SK-N-SH treated with all-trans-retinoic acid at 6 μM for 48 hours (cell line): ENCODE data around the gene CELF4.

Source experiments
- ATAC-seq: fragments of 200-7000 bp; cut with Tn5 transposase; 3 replicates; pipeline ENCODE4 v1.9.1; 2020; ENCODE audit warnings: mild to moderate bottlenecking, moderate library complexity
- ARNTL ChIP-seq: fragments of 450-650 bp; formaldehyde crosslinking; IDR thresholded peaks from 2 replicates; pipeline ENCODE4 v1.5.0; 2020; ENCODE audit warnings: low read depth, mild to moderate bottlenecking, moderate library complexity, borderline replicate concordance
- BACH2 ChIP-seq: fragments of 250-450 bp; sonication (Bioruptor Pico); IDR thresholded peaks from 2 replicates; pipeline ENCODE4 v1.9.0; 2021; ENCODE audit warnings: mild to moderate bottlenecking, borderline replicate concordance
- CSDC2 ChIP-seq: fragments of 250-450 bp; sonication (Bioruptor Pico); IDR thresholded peaks from 2 replicates; pipeline ENCODE4 v1.5.0; 2020; ENCODE audit warnings: mild to moderate bottlenecking, moderate library complexity
- CSRNP3 ChIP-seq: fragments of 250-450 bp; sonication (Bioruptor Pico); IDR thresholded peaks from 2 replicates; pipeline ENCODE4 v1.5.1; 2021; ENCODE audit warnings: mild to moderate bottlenecking, moderate library complexity
- ESRRG ChIP-seq: fragments of 250-450 bp; sonication (Bioruptor Pico); IDR thresholded peaks from 2 replicates; pipeline ENCODE4 v1.6.1; 2021; ENCODE audit warnings: mild to moderate bottlenecking
- GLIS3 ChIP-seq: fragments of 250-450 bp; sonication (Bioruptor Pico); IDR thresholded peaks from 2 replicates; pipeline ENCODE4 v1.5.0; 2020; ENCODE audit warnings: mild to moderate bottlenecking, moderate library complexity
- ISL1 ChIP-seq: fragments of 250-450 bp; sonication (Bioruptor Pico); IDR thresholded peaks from 2 replicates; pipeline ENCODE4 v2.1.2; 2022; ENCODE audit warnings: mild to moderate bottlenecking, moderate library complexity
- OSR1 ChIP-seq: fragments of 250-450 bp; sonication (Bioruptor Pico); IDR thresholded peaks from 2 replicates; pipeline ENCODE4 v1.8.0; 2022; ENCODE audit warnings: moderate library complexity, mild to moderate bottlenecking, inconsistent platforms
- SNAI2 ChIP-seq: fragments of 250-450 bp; sonication (Bioruptor Pico); IDR thresholded peaks from 2 replicates; pipeline ENCODE4 v1.5.0; 2020; ENCODE audit warnings: mild to moderate bottlenecking, moderate library complexity
- TOX ChIP-seq: fragments of 250-450 bp; sonication (Bioruptor Pico); IDR thresholded peaks from 2 replicates; pipeline ENCODE4 v1.8.0; 2021; ENCODE audit warnings: mild to moderate bottlenecking, moderate library complexity, borderline replicate concordance
- TSHZ2 ChIP-seq: fragments of 250-450 bp; sonication (Bioruptor Pico); IDR thresholded peaks from 2 replicates; pipeline ENCODE4 v1.5.0; 2020; ENCODE audit warnings: mild to moderate bottlenecking, moderate library complexity
- ZC3H10 ChIP-seq: fragments of 250-450 bp; sonication (Bioruptor Pico); IDR thresholded peaks from 2 replicates; pipeline ENCODE4 v1.5.1; 2021; ENCODE audit warnings: mild to moderate bottlenecking, moderate library complexity
- ZFP3 ChIP-seq: fragments of 250-450 bp; sonication (Bioruptor Pico); IDR thresholded peaks from 2 replicates; pipeline ENCODE4 v1.5.0; 2020; ENCODE audit warnings: mild to moderate bottlenecking, moderate library complexity
- ZFP30 ChIP-seq: fragments of 450-650 bp; formaldehyde crosslinking; IDR thresholded peaks from 2 replicates; pipeline ENCODE4 v1.5.0; 2022; ENCODE audit warnings: mild to moderate bottlenecking, moderate library complexity
- ZNF70 ChIP-seq: fragments of 450-650 bp; formaldehyde crosslinking; IDR thresholded peaks from 2 replicates; pipeline ENCODE4 v1.5.0; 2020; ENCODE audit warnings: mild to moderate bottlenecking, moderate library complexity
- ZNF8 ChIP-seq: fragments of 450-650 bp; formaldehyde crosslinking; IDR thresholded peaks from 2 replicates; pipeline ENCODE4 v1.5.0; 2020; ENCODE audit warnings: mild to moderate bottlenecking, moderate library complexity
- TF ChIP-seq, protein P1 (sequence below): fragments of 250-450 bp; sonication (Bioruptor Pico); IDR thresholded peaks from 2 replicates; pipeline ENCODE4 v1.8.0; 2020; ENCODE audit warnings: mild to moderate bottlenecking, moderate library complexity, borderline replicate concordance

Gene CELF4

DNA sequence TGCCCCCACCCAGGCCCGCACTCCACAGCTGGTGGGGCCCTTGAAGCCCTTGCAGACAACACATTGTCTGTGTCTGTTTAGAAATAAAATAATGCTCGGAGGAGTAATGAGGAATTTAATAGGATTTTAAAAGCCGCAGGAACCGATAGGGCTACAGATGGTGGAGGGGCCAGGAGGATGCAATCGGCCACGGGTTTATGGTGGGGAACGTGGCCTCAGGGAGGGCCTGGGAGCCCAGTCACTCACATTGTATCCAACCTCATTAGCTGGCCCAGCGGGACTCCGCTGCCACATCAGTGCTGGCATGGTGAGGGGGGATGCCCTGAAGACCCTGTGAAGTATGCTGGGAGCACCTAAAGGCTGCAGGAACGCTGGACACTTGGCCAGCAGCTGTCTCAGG is 252.0 kb downstream of the CELF4 start:
- TF ChIP-seq BACH2 (CRISPR knock-in tag) (no peak), ESRRG (CRISPR knock-in tag) (no peak), ZFP3 (CRISPR knock-in tag) (no peak), ZNF8 (CRISPR knock-in tag) (no peak), ISL1 (no peak), CSDC2 (CRISPR knock-in tag) (no peak), SNAI2 (no peak), CSRNP3 (CRISPR knock-in tag) (no peak)
- TF ChIP-seq, protein P1, sequence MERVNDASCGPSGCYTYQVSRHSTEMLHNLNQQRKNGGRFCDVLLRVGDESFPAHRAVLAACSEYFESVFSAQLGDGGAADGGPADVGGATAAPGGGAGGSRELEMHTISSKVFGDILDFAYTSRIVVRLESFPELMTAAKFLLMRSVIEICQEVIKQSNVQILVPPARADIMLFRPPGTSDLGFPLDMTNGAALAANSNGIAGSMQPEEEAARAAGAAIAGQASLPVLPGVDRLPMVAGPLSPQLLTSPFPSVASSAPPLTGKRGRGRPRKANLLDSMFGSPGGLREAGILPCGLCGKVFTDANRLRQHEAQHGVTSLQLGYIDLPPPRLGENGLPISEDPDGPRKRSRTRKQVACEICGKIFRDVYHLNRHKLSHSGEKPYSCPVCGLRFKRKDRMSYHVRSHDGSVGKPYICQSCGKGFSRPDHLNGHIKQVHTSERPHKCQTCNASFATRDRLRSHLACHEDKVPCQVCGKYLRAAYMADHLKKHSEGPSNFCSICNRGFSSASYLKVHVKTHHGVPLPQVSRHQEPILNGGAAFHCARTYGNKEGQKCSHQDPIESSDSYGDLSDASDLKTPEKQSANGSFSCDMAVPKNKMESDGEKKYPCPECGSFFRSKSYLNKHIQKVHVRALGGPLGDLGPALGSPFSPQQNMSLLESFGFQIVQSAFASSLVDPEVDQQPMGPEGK (CRISPR knock-in tag): no peak
- TF ChIP-seq, all 23 proteins: peak for 0
- no peak for ATAC-seq

DNA sequence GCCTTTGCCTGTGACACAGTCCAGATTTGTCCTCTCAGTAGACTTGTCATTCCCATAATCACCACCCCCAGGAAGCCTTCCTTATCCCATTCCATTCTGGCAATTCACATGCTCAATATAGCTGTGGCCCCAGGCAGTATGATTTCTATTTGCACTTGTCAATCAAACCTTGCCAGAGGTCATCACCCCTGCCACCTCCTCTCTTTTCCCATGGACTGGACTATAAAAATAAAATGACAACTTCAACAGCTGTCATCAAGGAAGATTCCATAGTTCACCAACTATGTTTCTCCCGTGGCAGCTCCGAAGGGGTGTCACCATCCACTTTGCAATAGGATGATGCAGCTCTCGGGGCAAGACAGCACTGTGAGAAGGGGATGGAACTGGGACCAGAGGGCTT is 255.7 kb downstream of the CELF4 start:
- no peak for ATAC-seq
- TF ChIP-seq ZC3H10 (CRISPR knock-in tag) (no peak), ESRRG (CRISPR knock-in tag) (no peak), BACH2 (CRISPR knock-in tag) (no peak), TOX (no peak), CSRNP3 (CRISPR knock-in tag) (no peak), CSDC2 (CRISPR knock-in tag) (no peak), ARNTL (CRISPR knock-in tag) (no peak), OSR1 (CRISPR knock-in tag) (no peak), SNAI2 (no peak)
- TF ChIP-seq, protein P1 (CRISPR knock-in tag): no peak
- TF ChIP-seq, all 23 proteins: peak for 0

GRCh38 chr18:37309059-37309458 is 256.5 kb downstream of the CELF4 start:
- TF ChIP-seq ZFP3 (CRISPR knock-in tag): no peak
- no peak for TF ChIP-seq ZNF70 (CRISPR knock-in tag)
- TF ChIP-seq ZC3H10 (CRISPR knock-in tag): no peak
- TF ChIP-seq ZFP30 (CRISPR knock-in tag): no peak
- ATAC-seq: no peak

GRCh38 chr18:37307181-37307580 is 258.4 kb downstream of the CELF4 start:
- TF ChIP-seq, protein P1 (CRISPR knock-in tag): no peak
- TF ChIP-seq ISL1: no peak
- TF ChIP-seq TOX: no peak
- no peak for TF ChIP-seq ZFP3 (CRISPR knock-in tag)
- no peak for TF ChIP-seq ZC3H10 (CRISPR knock-in tag)
- TF ChIP-seq ZFP30 (CRISPR knock-in tag): no peak
- no peak for TF ChIP-seq ARNTL (CRISPR knock-in tag)
- ATAC-seq: no peak

DNA sequence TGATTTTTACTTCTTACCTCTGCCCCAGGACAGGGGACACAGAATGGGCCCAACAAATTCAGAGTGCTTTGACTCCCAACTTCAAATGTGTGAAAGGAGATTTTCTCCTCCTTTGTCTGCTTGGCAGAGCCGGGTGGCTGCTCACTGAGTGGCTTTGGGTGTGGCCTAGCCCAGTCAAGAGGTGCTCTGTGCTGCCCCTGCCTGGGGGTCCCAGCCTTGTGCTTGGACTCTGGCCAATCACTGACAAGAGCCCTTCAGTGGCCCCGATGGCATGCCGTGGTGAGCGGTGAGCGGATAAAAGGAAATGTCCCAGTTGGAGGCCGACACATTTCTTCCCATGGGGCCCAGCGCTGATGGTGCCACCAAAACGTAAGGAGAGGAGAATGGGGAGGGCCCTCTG is 259.2 kb downstream of the CELF4 start:
- TF ChIP-seq TSHZ2 (CRISPR knock-in tag) (no peak), GLIS3 (CRISPR knock-in tag) (no peak), ZFP3 (CRISPR knock-in tag) (no peak), CSDC2 (CRISPR knock-in tag) (no peak), TOX (no peak)
- TF ChIP-seq, all 23 proteins: peak for 0
- ATAC-seq: no peak
